ENCODE measurements around the gene KHDC4. TPM values are rescaled to one million over a fixed set of nuclear protein-coding genes. Genes with fewer than 3 reads are reported as not detected.

Gene KHDC4
- total RNA-seq, 1 donor from 2014 or later: 22.0 TPM

- ATAC-seq (no peak), DNase-seq (ENCODE audit: missing footprints) (no peak)
- intact Hi-C loops (cut with DNase I): no loop called here
Measured at GRCh38 chr1:155888481-155888880, 45.7 kb downstream of the KHDC4 start.

DNA sequence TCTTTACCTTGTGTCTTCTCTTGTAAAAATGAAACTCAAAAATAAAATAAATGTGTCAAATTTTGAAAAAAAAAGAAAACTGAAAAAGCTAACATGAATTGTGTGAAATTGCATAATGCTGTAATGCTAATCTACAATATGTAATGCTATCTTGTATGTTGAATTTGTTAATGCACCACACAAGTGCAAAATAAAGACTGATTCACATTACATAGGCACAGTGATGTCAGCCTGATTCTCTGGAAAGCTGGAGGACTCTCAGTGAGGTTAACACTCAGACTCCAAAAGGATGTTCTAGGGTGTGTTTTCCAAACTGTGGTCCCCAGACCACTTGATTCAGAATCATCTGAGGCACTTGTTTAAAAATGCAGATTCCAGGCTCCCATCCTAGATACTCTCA lies 49.2 kb downstream of the KHDC4 start:
- DNase-seq (ENCODE audit: missing footprints): no peak
- intact Hi-C loops (cut with DNase I): no loop called here
- no peak for ATAC-seq

DNA sequence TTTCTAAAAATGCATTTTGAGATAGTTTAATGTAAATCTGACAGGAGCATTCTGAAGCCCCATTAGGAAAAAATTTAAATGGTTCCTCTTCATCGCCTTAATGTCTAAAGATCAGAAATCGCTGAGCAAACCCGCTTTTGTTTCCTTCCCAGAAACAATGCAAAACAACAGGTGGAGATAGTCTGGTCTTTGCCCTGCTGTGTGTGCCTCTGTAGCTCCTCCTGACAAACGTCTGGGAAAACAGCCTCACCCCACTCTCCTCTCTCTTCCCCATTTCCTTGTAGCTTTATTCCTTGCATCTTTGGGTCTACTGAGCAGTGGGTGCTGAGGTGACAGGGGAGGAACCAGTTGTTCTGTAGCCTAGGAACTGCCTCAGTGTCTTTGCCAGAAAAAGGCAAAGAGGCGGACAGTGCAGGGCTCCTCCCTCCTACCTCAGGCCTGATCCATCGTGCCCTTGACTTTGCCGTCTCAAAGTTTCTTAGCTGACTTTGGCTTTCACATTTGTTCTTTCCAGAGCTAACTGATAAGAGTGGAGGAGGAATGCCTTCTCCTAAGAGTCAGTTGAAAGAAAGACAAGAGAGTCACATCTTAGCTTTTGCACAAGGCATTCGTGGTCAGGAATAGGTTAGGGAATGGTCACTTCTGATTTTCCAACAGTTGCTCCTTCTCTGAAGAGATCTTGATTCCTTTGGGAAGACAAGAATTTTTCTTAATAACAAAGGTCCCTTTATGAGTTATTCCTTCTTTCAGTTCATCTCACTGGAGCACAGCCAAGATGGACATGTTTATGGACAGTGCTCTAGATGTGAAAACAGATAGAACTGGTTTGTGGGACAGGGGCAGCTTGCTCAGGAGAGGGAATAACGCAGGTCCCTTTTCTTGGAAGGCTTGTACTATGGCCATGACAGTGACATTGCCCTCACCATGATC lies 49.9 kb downstream of the KHDC4 start:
- intact Hi-C loops (cut with DNase I): no loop called here
- ATAC-seq (peak; percentile 28), DNase-seq (ENCODE audit: missing footprints) (no peak)

GRCh38 chr1:155882766-155883165 lies 51.4 kb downstream of the KHDC4 start:
- ATAC-seq (no peak), DNase-seq (ENCODE audit: missing footprints) (no peak)
- intact Hi-C loops (cut with DNase I): no loop called here

GRCh38 chr1:155882235-155882634 lies 52.0 kb downstream of the KHDC4 start:
- no peak for ATAC-seq
- intact Hi-C loops (cut with DNase I): no loop called here
- DNase-seq (ENCODE audit: missing footprints): no peak

DNA sequence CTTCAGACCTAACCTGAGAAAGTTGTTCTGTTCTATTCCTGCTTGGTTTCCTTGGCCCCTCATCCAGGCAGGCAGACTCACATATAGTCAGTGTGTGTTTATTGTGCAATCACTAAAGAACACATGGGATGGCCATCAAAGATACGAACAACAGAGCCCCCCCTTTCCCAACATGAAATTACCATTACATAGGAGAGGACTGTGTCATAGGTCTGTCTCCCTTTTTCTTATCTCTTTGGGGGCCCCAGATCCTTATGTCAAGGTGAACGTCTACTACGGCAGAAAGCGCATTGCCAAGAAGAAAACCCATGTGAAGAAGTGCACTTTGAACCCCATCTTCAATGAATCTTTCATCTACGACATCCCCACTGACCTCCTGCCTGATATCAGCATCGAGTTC lies 53.3 kb downstream of the KHDC4 start:
- DNase-seq (ENCODE audit: missing footprints) (no peak), ATAC-seq (no peak)
- intact Hi-C loops (cut with DNase I): no loop called here

DNA sequence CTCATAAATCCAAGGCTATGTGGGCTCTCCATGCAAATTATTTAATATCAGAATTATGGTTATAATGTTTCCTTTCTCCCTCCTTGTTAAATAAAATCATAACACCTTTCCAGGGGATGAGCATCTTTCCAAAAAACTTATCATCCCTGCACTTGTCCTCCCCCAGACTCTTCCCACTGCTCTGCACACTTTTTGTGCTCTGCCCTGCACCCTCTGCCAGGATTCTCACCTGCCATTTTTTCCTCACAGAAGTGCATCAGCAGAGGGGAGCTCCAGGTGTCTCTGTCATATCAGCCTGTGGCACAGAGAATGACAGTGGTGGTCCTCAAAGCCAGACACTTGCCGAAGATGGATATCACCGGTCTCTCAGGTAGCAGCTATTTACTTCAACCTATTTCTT lies 54.0 kb downstream of the KHDC4 start:
- no peak for DNase-seq (ENCODE audit: missing footprints)
- ATAC-seq: no peak
- intact Hi-C loops (cut with DNase I): no loop called here

- no peak for ATAC-seq
- DNase-seq (ENCODE audit: missing footprints): no peak
- intact Hi-C loops (cut with DNase I): no loop called here
Measured at GRCh38 chr1:155877945-155878344, 56.3 kb downstream of the KHDC4 start.

- ATAC-seq: no peak
- no peak for DNase-seq (ENCODE audit: missing footprints)
- intact Hi-C loops (cut with DNase I): no loop called here
Measured at GRCh38 chr1:155873860-155874259, 60.4 kb downstream of the KHDC4 start.

GRCh38 chr1:155872527-155872926 lies 61.7 kb downstream of the KHDC4 start:
- DNase-seq (ENCODE audit: missing footprints) (no peak), ATAC-seq (no peak)
- intact Hi-C loops (cut with DNase I): no loop called here

DNA sequence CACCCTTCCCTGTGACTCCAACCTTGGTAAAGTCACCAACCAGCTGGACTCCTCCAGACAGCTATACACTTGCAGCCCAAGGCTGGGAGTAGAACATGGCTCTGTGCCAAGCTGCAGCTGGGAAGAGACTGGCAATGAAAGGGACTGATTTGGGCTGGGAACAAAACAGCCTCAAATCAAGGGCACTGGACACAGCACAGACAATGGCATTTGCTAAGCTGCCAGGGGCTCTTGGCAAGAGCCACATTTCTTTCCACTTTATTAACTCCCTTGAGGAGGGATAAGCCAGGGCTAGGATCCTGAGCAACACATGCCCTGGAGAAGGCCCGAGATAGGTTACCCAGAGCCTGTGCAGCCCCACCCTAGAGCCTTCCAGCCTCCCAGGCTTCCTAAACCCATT lies 62.8 kb downstream of the KHDC4 start:
- ATAC-seq: peak; percentile 64
- no peak for DNase-seq (ENCODE audit: missing footprints)
- intact Hi-C loops (cut with DNase I): no loop called here

DNA sequence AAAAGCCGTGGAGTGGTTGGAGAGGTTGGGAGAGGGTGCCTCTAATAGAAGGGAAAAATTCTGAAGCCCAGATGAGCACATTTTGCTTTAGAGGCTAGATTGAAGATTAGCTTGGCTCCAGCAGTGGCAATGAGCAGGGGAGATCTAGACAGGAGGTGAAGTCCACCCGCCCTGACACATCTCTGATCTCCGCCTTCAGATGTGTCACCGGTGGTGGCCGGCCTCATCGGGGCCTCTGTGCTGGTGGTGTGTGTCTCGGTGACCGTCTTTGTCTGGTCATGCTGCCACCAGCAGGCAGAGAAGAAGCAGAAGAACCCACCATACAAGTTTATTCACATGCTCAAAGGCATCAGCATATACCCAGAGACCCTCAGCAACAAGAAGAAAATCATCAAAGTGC lies 66.4 kb downstream of the KHDC4 start:
- DNase-seq (ENCODE audit: missing footprints) (no peak), ATAC-seq (no peak)
- intact Hi-C loops (cut with DNase I): no loop called here

DNA sequence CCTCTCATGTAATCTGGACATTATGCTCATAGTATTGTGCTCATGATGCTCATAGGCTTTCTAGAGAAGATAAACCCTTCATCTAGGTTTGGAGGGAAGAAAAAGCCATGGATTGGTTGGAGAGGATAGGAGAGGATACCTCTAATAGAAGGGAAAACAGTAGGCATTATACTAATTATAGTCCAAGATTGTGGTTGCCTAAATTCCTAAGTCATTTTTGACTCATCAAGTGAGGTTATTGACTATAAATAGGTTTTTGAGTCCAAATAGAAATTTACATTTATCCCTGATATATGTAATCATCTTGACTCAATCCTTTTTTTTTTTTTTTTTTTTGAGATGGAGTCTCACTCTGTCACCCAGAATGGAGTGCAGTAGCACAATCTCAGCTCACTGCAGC lies 69.8 kb downstream of the KHDC4 start:
- DNase-seq (ENCODE audit: missing footprints): no peak
- ATAC-seq: no peak
- intact Hi-C loops (cut with DNase I): no loop called here

Small RNAs within 50 kb of the gene (microRNA-seq; reads per million reads assigned to microRNA genes)
- gene MIR6738: not detected

Other genes with a start within 250 kb of the KHDC4 start
- gene YY1AP1, start 245.6 kb downstream of the KHDC4 start, total RNA-seq: 62.6 TPM
- gene DAP3, start 245.3 kb downstream of the KHDC4 start, total RNA-seq: 105 TPM
- 19.3 TPM for gene GON4L, start 77.2 kb downstream of the KHDC4 start, total RNA-seq
- gene SYT11, start 74.8 kb downstream of the KHDC4 start, total RNA-seq: 9.2 TPM
- 21.7 TPM for gene RIT1, start 23.1 kb downstream of the KHDC4 start, total RNA-seq
- not detected for gene RXFP4, start 7.2 kb upstream of the KHDC4 start, total RNA-seq
- gene ARHGEF2, start 44.1 kb upstream of the KHDC4 start, total RNA-seq: 61.8 TPM
- 79.9 TPM for gene SSR2, start 86.5 kb upstream of the KHDC4 start, total RNA-seq
- gene UBQLN4, start 119.4 kb upstream of the KHDC4 start, total RNA-seq: 33.5 TPM
- 63.8 TPM for gene LAMTOR2, start 120.4 kb upstream of the KHDC4 start, total RNA-seq
- gene RAB25, start 126.7 kb upstream of the KHDC4 start, total RNA-seq: not detected
- 0.24 TPM for gene MEX3A, start 148.1 kb upstream of the KHDC4 start, total RNA-seq
- gene LMNA, start 180.3 kb upstream of the KHDC4 start, total RNA-seq: 288 TPM
- 2.2 TPM for gene SEMA4A, start 219.2 kb upstream of the KHDC4 start, total RNA-seq